OCI-LY1 (cell line): ENCODE results near the gene RNASE4.

Experiments used
- H2AFZ ChIP-seq: fragments of 200-600 bp; sonication (generic), shearing (Covaris generic); 2 replicates; pipeline ENCODE4 v1.6.0; 2014; ENCODE audit warnings: antibody characterized with exemption, mild to moderate bottlenecking, low read length
- H3F3A ChIP-seq: fragments of 200-600 bp; sonication (generic), shearing (Covaris generic); 2 replicates; pipeline ENCODE4 v1.6.0; 2014; ENCODE audit warnings: mild to moderate bottlenecking, antibody characterized with exemption, low read length, moderate library complexity; ENCODE audit not compliant: insufficient read depth
- H3K27ac ChIP-seq: fragments of 200-600 bp; sonication (generic); 2 replicates; pipeline ENCODE4 v1.5.1; 2014; ENCODE audit warnings: low read length, mixed run types, mild to moderate bottlenecking, low read depth; ENCODE audit not compliant: poor library complexity, severe bottlenecking
- H3K27me3 ChIP-seq: fragments of 200-600 bp; sonication (generic); 2 replicates; pipeline ENCODE4 v1.6.0; 2014; ENCODE audit warnings: antibody characterized with exemption, mild to moderate bottlenecking, low read length, moderate library complexity; ENCODE audit not compliant: insufficient read depth
- H3K36me3 ChIP-seq: fragments of 200-600 bp; sonication (generic); 2 replicates; pipeline ENCODE4 v1.6.1; 2014; ENCODE audit warnings: mild to moderate bottlenecking, antibody characterized with exemption, low read length, moderate library complexity, mixed read lengths; ENCODE audit not compliant: insufficient read depth
- H3K4me1 ChIP-seq: fragments of 200-600 bp; sonication (generic); 2 replicates; pipeline ENCODE4 v1.5.1; 2014; ENCODE audit warnings: mild to moderate bottlenecking, low read length, moderate library complexity; ENCODE audit not compliant: insufficient read depth, severe bottlenecking
- H3K4me2 ChIP-seq: fragments of 200-600 bp; sonication (generic), shearing (Covaris generic); 2 replicates; pipeline ENCODE4 v1.6.1; 2014; ENCODE audit warnings: low read length
- H3K4me3 ChIP-seq: fragments of 200-600 bp; sonication (generic); 2 replicates; pipeline ENCODE4 v1.5.1; 2014; ENCODE audit warnings: low read length, low read depth, mild to moderate bottlenecking, mixed read lengths; ENCODE audit not compliant: poor library complexity, severe bottlenecking
- H3K79me2 ChIP-seq: fragments of 200-600 bp; shearing (Covaris generic); 2 replicates; pipeline ENCODE4 v1.6.1; 2016; ENCODE audit warnings: mixed run types, low read length, mixed read lengths; ENCODE audit not compliant: insufficient read depth
- H3K9ac ChIP-seq: fragments of 200-600 bp; sonication (generic), shearing (Covaris generic); 2 replicates; pipeline ENCODE4 v1.6.1; 2014; ENCODE audit warnings: mild to moderate bottlenecking, low read length, mixed read lengths
- H3K9me2 ChIP-seq: fragments of 200-600 bp; sonication (generic), shearing (Covaris generic); 2 replicates; pipeline ENCODE4 v1.6.1; 2014; ENCODE audit warnings: low read depth, mild to moderate bottlenecking, low read length, mixed read lengths
- H3K9me3 ChIP-seq: fragments of 200-600 bp; shearing (Covaris generic); 2 replicates; pipeline ENCODE4 v1.6.1; 2014; ENCODE audit warnings: low read length, mixed read lengths
- H4K20me1 ChIP-seq: fragments of 200-600 bp; sonication (generic), shearing (Covaris generic); 2 replicates; pipeline ENCODE4 v1.6.0; 2016; ENCODE audit warnings: mild to moderate bottlenecking, low read length; ENCODE audit not compliant: insufficient read depth
- CTCF ChIP-seq: fragments of 200-600 bp; sonication (generic), shearing (Covaris generic); IDR thresholded peaks from 2 replicates; pipeline ENCODE4 v1.5.1; 2017; ENCODE audit warnings: mild to moderate bottlenecking, antibody characterized with exemption, low read length, moderate library complexity, mixed read lengths
- EZH2 ChIP-seq: fragments of 200-600 bp; sonication (generic), shearing (Covaris generic); IDR thresholded peaks from 2 replicates; pipeline ENCODE4 v1.8.0; 2017; ENCODE audit warnings: borderline replicate concordance, mixed run types, mild to moderate bottlenecking, antibody characterized with exemption, low read length, moderate library complexity, mixed read lengths

Gene RNASE4

GRCh38 chr14:20690848-20691640, 6.7 kb downstream of the RNASE4 start:
- Histone ChIP-seq H3K9ac (no peak overlapping the region), H3K27me3 (no peaks in the 10 kb centered on the region), H3K9me2 (no peaks in the 10 kb centered on the region), H3K36me3 (no peaks in the 10 kb centered on the region), H3F3A (no peaks in the 10 kb centered on the region), H3K4me1 (peaks cover 3% of the 10 kb centered on the region), H4K20me1 (no peaks in the 10 kb centered on the region), H3K27ac (no peak overlapping the region), H2AFZ (peak overlapping the region; percentile 34; the same call in 1 of the 2 replicates), H3K9me3 (no peaks in the 10 kb centered on the region), H3K4me3 (no peak overlapping the region), H3K79me2 (no peaks in the 10 kb centered on the region), H3K4me2 (peak overlapping the region; percentile 20; the same call in 1 of the 2 replicates)
- TF ChIP-seq CTCF (peak; percentile 93), EZH2 (no peak)

- no peak for TF ChIP-seq CTCF
- TF ChIP-seq EZH2, result no peak
- no peaks in the 10 kb centered on the region for H4K20me1 ChIP-seq
- no peaks in the 10 kb centered on the region for H3K9me2 ChIP-seq
- H3K27me3 ChIP-seq, result no peaks in the 10 kb centered on the region
- no peaks in the 10 kb centered on the region for H3K36me3 ChIP-seq
- peaks cover 3% of the 10 kb centered on the region for H3K4me1 ChIP-seq
- no peak overlapping the region for H3K27ac ChIP-seq
- no peak overlapping the region for H3K9ac ChIP-seq
- H3K9me3 ChIP-seq, result no peaks in the 10 kb centered on the region
- no peak overlapping the region for H3K4me2 ChIP-seq
- no peaks in the 10 kb centered on the region for H3F3A ChIP-seq
- no peak overlapping the region for H2AFZ ChIP-seq
- no peak overlapping the region for H3K4me3 ChIP-seq
- no peaks in the 10 kb centered on the region for H3K79me2 ChIP-seq
Observed at GRCh38 chr14:20692116-20692751, 7.9 kb downstream of the RNASE4 start.

GRCh38 chr14:20696764-20697163, 12.4 kb downstream of the RNASE4 start:
- H3F3A ChIP-seq, result no peaks in the 10 kb centered on the region
- H3K27me3 ChIP-seq, result no peaks in the 10 kb centered on the region
- H4K20me1 ChIP-seq, result no peaks in the 10 kb centered on the region
- H3K9me3 ChIP-seq, result no peaks in the 10 kb centered on the region
- no peak overlapping the region for H3K4me3 ChIP-seq
- no peaks in the 10 kb centered on the region for H3K79me2 ChIP-seq
- H2AFZ ChIP-seq, result no peak overlapping the region
- no peak overlapping the region for H3K27ac ChIP-seq
- H3K4me1 ChIP-seq, result no peaks in the 10 kb centered on the region
- no peaks in the 10 kb centered on the region for H3K36me3 ChIP-seq
- TF ChIP-seq EZH2 (no peak), CTCF (no peak)
- no peak overlapping the region for H3K9ac ChIP-seq
- no peak overlapping the region for H3K4me2 ChIP-seq
- H3K9me2 ChIP-seq, result no peaks in the 10 kb centered on the region
